PC-9 (cell line): Measurements from ENCODE around the gene IREB2. TPM values are rescaled to one million over a fixed set of nuclear protein-coding genes. Genes with fewer than 3 reads are reported as not detected.

ENCODE experiments used
- BruUV-seq: library from RNA; stranded (reverse); fragments of 400-500 nt; replicated peaks from 2 replicates; lab custom pipeline; 2021; lab: Mats Ljungman, UMichigan
- CTCF ChIA-PET: fragments of 300-600 bp; sonication (Branson Sonifier 250); formaldehyde crosslinking; loops from one replicate; lab custom pipeline; 2022; ENCODE audit warnings: antibody characterized with exemption; lab: Charles Lee
- POLR2A ChIA-PET: fragments of 300-600 bp; sonication (Branson Sonifier 250); formaldehyde crosslinking; loops from one replicate; lab custom pipeline; 2022; ENCODE audit warnings: antibody characterized with exemption; ENCODE audit not compliant: unreplicated experiment; lab: Charles Lee
- DNase-seq, 2 experiments: peaks; one replicate each; pipeline versions ENCODE4 v3.0.0 to v3.0.0-alpha.2; 2015 to 2022; ENCODE audit warnings: mixed read lengths in 1 of 2
- H2AFZ ChIP-seq: fragments of 200-600 bp; sonication (generic); 2 replicates; pipeline ENCODE4 v1.8.1; 2017; ENCODE audit warnings: antibody characterized with exemption
- H3F3A ChIP-seq: fragments of 200-600 bp; sonication (generic); 2 replicates; pipeline ENCODE4 v1.8.1; 2017; ENCODE audit warnings: antibody characterized with exemption, mild to moderate bottlenecking, low read depth; ENCODE audit not compliant: insufficient read depth
- H3K27ac ChIP-seq: fragments of 200-600 bp; sonication (generic); 2 replicates; pipeline ENCODE4 v1.6.1; 2016; ENCODE audit warnings: mixed run types
- H3K27me3 ChIP-seq: fragments of 200-600 bp; sonication (generic); 2 replicates; pipeline ENCODE4 v1.6.1; 2016; ENCODE audit warnings: low read depth, mixed run types; ENCODE audit not compliant: insufficient read depth
- H3K36me3 ChIP-seq: fragments of 200-600 bp; sonication (generic); 2 replicates; pipeline ENCODE4 v1.6.1; 2016; ENCODE audit warnings: low read depth, mixed run types
- H3K4me1 ChIP-seq: fragments of 200-600 bp; sonication (generic); replicated peaks from 2 replicates; pipeline ENCODE4 v1.6.1; 2016; ENCODE audit warnings: mixed run types; ENCODE audit not compliant: insufficient read depth
- H3K4me2 ChIP-seq: fragments of 200-600 bp; sonication (generic); 2 replicates; pipeline ENCODE4 v1.6.1; 2017; ENCODE audit warnings: mixed run types
- H3K4me3 ChIP-seq: fragments of 200-600 bp; sonication (generic); 2 replicates; pipeline ENCODE4 v1.6.1; 2016; ENCODE audit warnings: mixed run types
- H3K79me2 ChIP-seq: fragments of 200-600 bp; sonication (generic); 2 replicates; pipeline ENCODE4 v1.6.1; 2017; ENCODE audit warnings: low read depth, mixed run types
- H3K9me2 ChIP-seq: fragments of 200-600 bp; sonication (generic); 2 replicates; pipeline ENCODE4 v1.8.1; 2017; ENCODE audit warnings: mild to moderate bottlenecking; ENCODE audit not compliant: insufficient read depth
- H3K9me3 ChIP-seq: fragments of 200-600 bp; sonication (generic); 2 replicates; pipeline ENCODE4 v1.8.1; 2016; ENCODE audit warnings: low read depth; ENCODE audit not compliant: insufficient read depth
- H4K20me1 ChIP-seq: fragments of 200-600 bp; sonication (generic); 2 replicates; pipeline ENCODE4 v1.8.1; 2017; ENCODE audit not compliant: insufficient read depth
- EZH2 ChIP-seq: fragments of 200-600 bp; sonication (generic); IDR thresholded peaks from 2 replicates; pipeline ENCODE4 v1.8.0; 2017; ENCODE audit warnings: antibody characterized with exemption, low read depth
- intact Hi-C: fragments of 100-400 bp; cut with micrococcal nuclease; formaldehyde crosslinking; loops from one replicate; pipeline ENCODE4 v1.10.0; 2022; ENCODE audit not compliant: unreplicated experiment
- total RNA-seq: library from RNA; stranded (reverse); gene quantifications from 2 replicates; pipeline ENCODE4 v1.2.3, GENCODE V29; 2021
- TF ChIP-seq, protein P1 (sequence below): fragments of 200-600 bp; sonication (generic); conservative IDR thresholded peaks from 2 replicates; pipeline ENCODE4 v1.6.1; 2017; ENCODE audit warnings: mixed run types, antibody characterized with exemption, mild to moderate bottlenecking, moderate library complexity

The IREB2 gene
- total RNA-seq, 1 experiment from 2014 or later = 48.8 TPM

GRCh38 chr15:78542647-78543046 is 104.6 kb downstream of the IREB2 start:
- ChIA-PET CTCF (no interaction called here), POLR2A (interaction anchor here (0.7 kb wide), 1 partner anchor 92 kb away, joined by 5 read pairs; no protein-coding TSS in a partner anchor)
- H3K4me2 ChIP-seq = peak overlapping the region; percentile 95
- H3K27ac ChIP-seq = no peak overlapping the region
- intact Hi-C loops = no loop called here
- H3K9me2 ChIP-seq = no peaks in the 10 kb centered on the region
- peaks cover 31% of the 10 kb centered on the region for H3K79me2 ChIP-seq
- no peaks in the 10 kb centered on the region for H3K9me3 ChIP-seq
- H3K4me3 ChIP-seq = no peak overlapping the region
- no peaks in the 10 kb centered on the region; the same call in 1 of the 2 replicates for H4K20me1 ChIP-seq
- no TSS peak for BruUV-seq
- H3K27me3 ChIP-seq = no peaks in the 10 kb centered on the region
- DNase-seq = no peak
- peaks cover 31% of the 10 kb centered on the region for H3K36me3 ChIP-seq
- peaks cover 15% of the 10 kb centered on the region for H3K4me1 ChIP-seq
- H3F3A ChIP-seq = peaks cover 3% of the 10 kb centered on the region; the same call in 1 of the 2 replicates
- no peak overlapping the region for H2AFZ ChIP-seq
- TF ChIP-seq EZH2 = no peak
- TF ChIP-seq, protein P1, sequence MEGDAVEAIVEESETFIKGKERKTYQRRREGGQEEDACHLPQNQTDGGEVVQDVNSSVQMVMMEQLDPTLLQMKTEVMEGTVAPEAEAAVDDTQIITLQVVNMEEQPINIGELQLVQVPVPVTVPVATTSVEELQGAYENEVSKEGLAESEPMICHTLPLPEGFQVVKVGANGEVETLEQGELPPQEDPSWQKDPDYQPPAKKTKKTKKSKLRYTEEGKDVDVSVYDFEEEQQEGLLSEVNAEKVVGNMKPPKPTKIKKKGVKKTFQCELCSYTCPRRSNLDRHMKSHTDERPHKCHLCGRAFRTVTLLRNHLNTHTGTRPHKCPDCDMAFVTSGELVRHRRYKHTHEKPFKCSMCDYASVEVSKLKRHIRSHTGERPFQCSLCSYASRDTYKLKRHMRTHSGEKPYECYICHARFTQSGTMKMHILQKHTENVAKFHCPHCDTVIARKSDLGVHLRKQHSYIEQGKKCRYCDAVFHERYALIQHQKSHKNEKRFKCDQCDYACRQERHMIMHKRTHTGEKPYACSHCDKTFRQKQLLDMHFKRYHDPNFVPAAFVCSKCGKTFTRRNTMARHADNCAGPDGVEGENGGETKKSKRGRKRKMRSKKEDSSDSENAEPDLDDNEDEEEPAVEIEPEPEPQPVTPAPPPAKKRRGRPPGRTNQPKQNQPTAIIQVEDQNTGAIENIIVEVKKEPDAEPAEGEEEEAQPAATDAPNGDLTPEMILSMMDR = no peak

- Histone ChIP-seq H3K36me3 (peaks cover 30% of the 10 kb centered on the region), H2AFZ (no peak overlapping the region), H3K4me1 (no peaks in the 10 kb centered on the region), H3K4me3 (no peak overlapping the region), H4K20me1 (no peaks in the 10 kb centered on the region; the same call in 1 of the 2 replicates), H3K27ac (no peak overlapping the region), H3K4me2 (no peak overlapping the region), H3K9me2 (no peaks in the 10 kb centered on the region), H3F3A (peaks cover 25% of the 10 kb centered on the region; the same call in 1 of the 2 replicates), H3K79me2 (no peaks in the 10 kb centered on the region), H3K9me3 (no peaks in the 10 kb centered on the region), H3K27me3 (no peaks in the 10 kb centered on the region)
- no peak for DNase-seq
- POLR2A ChIA-PET = interaction anchor here (0.6 kb wide), 1 partner anchor 16 kb away, joined by 4 read pairs; no protein-coding TSS in a partner anchor
- intact Hi-C loops = no loop called here
- no peak for TF ChIP-seq EZH2
- TF ChIP-seq, protein P1 = no peak
- BruUV-seq = no TSS peak
- CTCF ChIA-PET = no interaction called here
Observed at GRCh38 chr15:78550194-78550593, 112.2 kb downstream of the IREB2 start.

GRCh38 chr15:78550815-78551214 is 112.8 kb downstream of the IREB2 start:
- intact Hi-C loops = no loop called here
- ChIA-PET POLR2A (no interaction called here), CTCF (no interaction called here)
- TF ChIP-seq EZH2 = no peak
- TF ChIP-seq, protein P1 = no peak
- no peaks in the 10 kb centered on the region for H3K79me2 ChIP-seq
- no peaks in the 10 kb centered on the region for H3K27me3 ChIP-seq
- H3K4me1 ChIP-seq = no peaks in the 10 kb centered on the region
- no peak overlapping the region for H3K4me3 ChIP-seq
- no peak overlapping the region for H3K4me2 ChIP-seq
- no peaks in the 10 kb centered on the region for H3K9me3 ChIP-seq
- H3F3A ChIP-seq = peaks cover 25% of the 10 kb centered on the region; the same call in 1 of the 2 replicates
- H3K27ac ChIP-seq = no peak overlapping the region
- no peaks in the 10 kb centered on the region; the same call in 1 of the 2 replicates for H4K20me1 ChIP-seq
- no TSS peak for BruUV-seq
- peaks cover 26% of the 10 kb centered on the region for H3K36me3 ChIP-seq
- DNase-seq = no peak
- H3K9me2 ChIP-seq = no peaks in the 10 kb centered on the region
- no peak overlapping the region for H2AFZ ChIP-seq

Other genes with a start within 250 kb of the IREB2 start
- gene ACSBG1, start 203.7 kb upstream of the IREB2 start, total RNA-seq = 0.48 and 1.2 TPM in 2 replicates
- 0.33 and 0.35 TPM in 2 replicates for gene DNAJA4, start 173.7 kb upstream of the IREB2 start, total RNA-seq
- 44.5 and 47.7 TPM in 2 replicates for gene SKIC8, start 138.6 kb upstream of the IREB2 start, total RNA-seq
- not detected in 2 replicates for gene CRABP1, start 97.9 kb upstream of the IREB2 start, total RNA-seq
- gene HYKK, start 69.4 kb downstream of the IREB2 start, total RNA-seq = 5.6 and 6.9 TPM in 2 replicates
- gene PSMA4, start 102.2 kb downstream of the IREB2 start, total RNA-seq = 142 and 230 TPM in 2 replicates
- 9.5 and 10.7 TPM in 2 replicates for gene CHRNA5, start 127.3 kb downstream of the IREB2 start, total RNA-seq
- gene CHRNA3, start 182.8 kb downstream of the IREB2 start, total RNA-seq = not detected in 2 replicates
- 0.13 TPM in 1 of 2 replicates, not detected in the other for gene CHRNB4, start 203.0 kb downstream of the IREB2 start, total RNA-seq